ENCODE results near the gene JARID2. TPM values are rescaled to one million over a fixed set of nuclear protein-coding genes. Genes with fewer than 3 reads are reported as not detected.

JARID2 gene
- polyA plus RNA-seq, 3 donors: 29.0 to 36.4 (median 30.9) TPM

GRCh38 chr6:15337582-15337981 is 91.7 kb downstream of the JARID2 start:
- no peak for DNase-seq (ENCODE audit: extremely low read depth in 1 of 11, low read depth in 9 of 11, low spot score in 4 of 11)

DNA sequence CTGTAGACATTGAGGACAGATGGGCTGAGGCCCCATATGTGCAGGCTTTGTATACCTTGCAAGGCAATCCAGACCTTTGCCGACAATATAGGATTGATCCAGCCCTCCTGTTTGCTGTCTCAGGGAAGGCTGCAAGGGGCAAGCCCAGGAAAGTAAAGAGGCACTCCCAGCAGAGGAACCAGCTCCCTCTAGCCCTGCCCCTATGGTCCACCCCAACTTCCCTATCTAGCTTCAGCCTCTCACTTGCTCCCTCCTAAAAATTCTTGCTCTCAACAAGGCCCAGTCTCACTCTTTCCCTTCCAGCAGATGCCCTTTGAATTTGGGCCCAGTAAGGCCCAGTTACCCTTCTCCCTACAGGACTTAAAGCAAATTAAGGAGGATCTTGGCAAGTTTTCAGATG is 92.6 kb downstream of the JARID2 start:
- no peak for DNase-seq (ENCODE audit: extremely low read depth in 1 of 11, low read depth in 9 of 11, low spot score in 4 of 11)

GRCh38 chr6:15339081-15339480 is 93.2 kb downstream of the JARID2 start:
- DNase-seq (ENCODE audit: extremely low read depth in 1 of 11, low read depth in 9 of 11, low spot score in 4 of 11): no peak

- DNase-seq (ENCODE audit: extremely low read depth in 1 of 11, low read depth in 9 of 11, low spot score in 4 of 11): no peak
Observed at GRCh38 chr6:15340105-15340601, 94.3 kb downstream of the JARID2 start.

GRCh38 chr6:15340775-15341174 is 94.9 kb downstream of the JARID2 start:
- no peak for DNase-seq (ENCODE audit: extremely low read depth in 1 of 11, low read depth in 9 of 11, low spot score in 4 of 11)

DNA sequence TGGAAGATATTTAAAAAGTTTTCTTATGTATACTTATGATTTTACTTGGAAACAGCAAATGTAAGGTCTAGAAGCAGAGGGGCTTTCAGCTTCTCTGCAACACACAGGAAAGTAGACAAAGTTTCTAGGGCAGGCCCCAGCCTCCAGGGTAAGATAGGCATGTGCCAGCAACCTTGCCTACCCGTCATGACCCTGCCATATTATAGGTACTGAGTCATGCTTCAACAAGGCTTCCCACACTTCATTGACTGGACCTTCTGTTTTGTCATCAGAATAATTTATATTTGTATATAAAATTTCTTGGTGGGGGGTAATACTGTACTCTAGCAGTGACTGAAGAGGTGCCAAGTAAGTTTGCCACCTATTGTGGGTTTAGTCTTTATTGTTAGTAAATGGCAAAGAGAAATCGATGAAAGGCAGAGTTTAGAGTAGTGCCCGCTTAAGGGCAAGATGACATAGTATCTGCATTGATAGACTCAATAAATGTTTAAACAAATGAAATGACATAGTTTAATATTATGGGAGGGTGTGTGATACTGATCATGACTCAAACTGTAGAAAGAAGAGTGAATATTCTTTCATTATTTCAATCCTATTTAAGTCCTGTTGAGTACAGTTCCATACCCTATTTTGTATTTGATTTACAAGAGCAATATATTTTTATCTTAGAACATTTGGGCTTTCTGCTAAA is 95.6 kb downstream of the JARID2 start:
- no peak for DNase-seq (ENCODE audit: extremely low read depth in 1 of 11, low read depth in 9 of 11, low spot score in 4 of 11)

DNA sequence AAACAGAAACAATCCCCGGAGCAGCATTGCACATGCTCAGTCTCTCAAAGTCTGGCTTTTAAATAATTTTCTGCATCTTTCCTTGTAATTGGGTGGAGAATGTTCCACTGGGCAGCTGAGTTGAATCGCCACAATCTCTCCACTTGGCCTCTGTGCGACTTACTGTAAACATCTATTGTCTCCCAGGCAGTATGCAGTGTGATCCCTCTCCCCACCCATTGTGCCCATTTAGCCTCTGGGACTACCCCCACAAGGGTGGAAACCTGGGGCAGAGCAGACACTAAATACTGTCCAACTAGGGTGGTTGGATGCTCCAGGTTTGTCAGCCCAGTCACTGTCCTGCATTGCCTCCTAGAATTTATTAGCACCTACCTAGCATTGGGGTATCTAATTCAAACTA is 96.2 kb downstream of the JARID2 start:
- DNase-seq (ENCODE audit: extremely low read depth in 1 of 11, low read depth in 9 of 11, low spot score in 4 of 11): no peak

- DNase-seq (ENCODE audit: extremely low read depth in 1 of 11, low read depth in 9 of 11, low spot score in 4 of 11): no peak
Observed at GRCh38 chr6:15343490-15344191, 97.8 kb downstream of the JARID2 start.

GRCh38 chr6:15344192-15344519 is 98.3 kb downstream of the JARID2 start:
- no peak for DNase-seq (ENCODE audit: extremely low read depth in 1 of 11, low read depth in 9 of 11, low spot score in 4 of 11)

DNA sequence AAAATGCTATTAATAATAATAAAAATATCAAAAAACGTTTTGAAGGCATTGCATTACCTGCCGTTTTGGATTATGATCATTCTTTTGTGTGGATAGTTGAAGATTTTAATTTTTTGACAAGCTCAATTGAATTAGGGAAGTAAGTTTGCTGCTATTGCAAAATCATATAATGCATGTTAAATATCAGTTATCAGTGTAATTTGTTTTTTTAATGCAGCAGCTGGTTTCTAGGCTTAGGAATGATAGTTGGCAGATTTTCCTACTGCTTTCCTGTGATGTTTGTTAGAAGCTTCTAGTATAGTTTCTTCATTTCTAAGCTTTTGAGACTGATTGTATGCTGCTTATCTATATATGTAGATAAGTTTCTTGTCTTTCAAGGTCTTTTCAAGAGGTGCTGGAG is 99.0 kb downstream of the JARID2 start:
- DNase-seq (ENCODE audit: extremely low read depth in 1 of 11, low read depth in 9 of 11, low spot score in 4 of 11): no peak

GRCh38 chr6:15346315-15346714 is 100.4 kb downstream of the JARID2 start:
- DNase-seq (ENCODE audit: extremely low read depth in 1 of 11, low read depth in 9 of 11, low spot score in 4 of 11): no peak

GRCh38 chr6:15348528-15348927 is 102.7 kb downstream of the JARID2 start:
- DNase-seq (ENCODE audit: extremely low read depth in 1 of 11, low read depth in 9 of 11, low spot score in 4 of 11): no peak

GRCh38 chr6:15349379-15349778 is 103.5 kb downstream of the JARID2 start:
- no peak for DNase-seq (ENCODE audit: extremely low read depth in 1 of 11, low read depth in 9 of 11, low spot score in 4 of 11)

DNA sequence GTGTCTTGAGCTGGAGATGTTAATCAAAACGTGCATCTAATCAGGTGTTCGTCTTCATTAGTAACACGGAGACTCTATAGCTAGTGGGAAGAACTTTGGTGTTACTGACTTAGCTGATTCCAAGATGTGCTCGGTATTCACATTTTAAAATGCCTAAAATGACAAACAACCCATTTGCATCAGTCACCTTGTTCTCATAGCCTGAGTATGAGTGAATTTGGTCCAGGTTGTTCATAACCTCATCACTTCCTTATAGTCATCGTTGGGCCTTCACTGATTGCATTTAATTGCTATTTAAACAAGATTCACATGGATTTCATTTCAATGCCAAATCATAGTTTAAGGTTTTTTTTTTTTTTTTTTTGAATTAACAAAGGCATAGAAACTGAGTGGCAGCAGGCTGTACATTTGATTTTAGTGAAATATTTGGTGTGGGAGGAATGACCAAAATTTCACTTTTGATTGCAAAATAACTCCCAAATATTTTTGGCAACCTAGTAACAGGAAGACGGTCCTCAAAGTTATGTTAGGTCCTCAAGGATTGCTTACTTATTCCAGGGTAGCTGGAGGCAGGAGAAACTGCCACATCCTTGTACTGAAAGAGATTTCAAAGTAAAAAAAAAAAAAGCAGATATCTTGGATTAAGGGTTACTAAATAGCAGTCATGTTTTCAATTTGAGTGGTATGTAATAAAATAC is 104.7 kb downstream of the JARID2 start:
- no peak for DNase-seq (ENCODE audit: extremely low read depth in 1 of 11, low read depth in 9 of 11, low spot score in 4 of 11)

GRCh38 chr6:15351631-15352030 is 105.8 kb downstream of the JARID2 start:
- no peak for DNase-seq (ENCODE audit: extremely low read depth in 1 of 11, low read depth in 9 of 11, low spot score in 4 of 11)

GRCh38 chr6:15352220-15352619 is 106.4 kb downstream of the JARID2 start:
- DNase-seq (ENCODE audit: extremely low read depth in 1 of 11, low read depth in 9 of 11, low spot score in 4 of 11): no peak

- DNase-seq (ENCODE audit: extremely low read depth in 1 of 11, low read depth in 9 of 11, low spot score in 4 of 11): no peak
Observed at GRCh38 chr6:15352845-15353244, 107.0 kb downstream of the JARID2 start.

GRCh38 chr6:15355683-15356099 is 109.8 kb downstream of the JARID2 start:
- DNase-seq (ENCODE audit: extremely low read depth in 1 of 11, low read depth in 9 of 11, low spot score in 4 of 11): no peak

GRCh38 chr6:15356179-15356578 is 110.3 kb downstream of the JARID2 start:
- no peak for DNase-seq (ENCODE audit: extremely low read depth in 1 of 11, low read depth in 9 of 11, low spot score in 4 of 11)

DNA sequence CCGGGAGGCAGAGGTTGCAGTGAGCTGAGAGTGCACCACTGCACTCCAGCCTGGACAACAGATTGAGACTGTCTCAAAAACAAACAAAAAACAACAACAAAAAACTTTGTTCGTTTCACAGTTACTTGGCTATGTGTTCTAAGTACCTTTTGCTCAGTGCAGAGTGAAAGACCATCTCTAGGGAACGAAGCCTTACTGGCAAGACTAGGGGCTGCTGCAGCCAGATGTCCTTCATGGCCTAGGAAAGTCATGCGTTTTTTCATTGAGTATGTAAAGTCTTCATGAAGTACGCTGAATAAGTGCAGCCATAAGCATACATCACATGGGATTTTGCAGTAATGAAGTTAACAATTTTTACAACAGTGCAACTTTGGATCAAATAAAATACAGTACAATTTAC is 111.1 kb downstream of the JARID2 start:
- no peak for DNase-seq (ENCODE audit: extremely low read depth in 1 of 11, low read depth in 9 of 11, low spot score in 4 of 11)
